ENCODE measurements around the gene DPF3. TPM values are rescaled to one million over a fixed set of nuclear protein-coding genes. Genes with fewer than 3 reads are reported as not detected.

Gene DPF3
- total and polyA plus RNA-seq, 2 of the 13 experiments (the other 11 are each of a cell fraction or from before 2014, with no cell fraction given), result 0.09 to 0.60 TPM

DNA sequence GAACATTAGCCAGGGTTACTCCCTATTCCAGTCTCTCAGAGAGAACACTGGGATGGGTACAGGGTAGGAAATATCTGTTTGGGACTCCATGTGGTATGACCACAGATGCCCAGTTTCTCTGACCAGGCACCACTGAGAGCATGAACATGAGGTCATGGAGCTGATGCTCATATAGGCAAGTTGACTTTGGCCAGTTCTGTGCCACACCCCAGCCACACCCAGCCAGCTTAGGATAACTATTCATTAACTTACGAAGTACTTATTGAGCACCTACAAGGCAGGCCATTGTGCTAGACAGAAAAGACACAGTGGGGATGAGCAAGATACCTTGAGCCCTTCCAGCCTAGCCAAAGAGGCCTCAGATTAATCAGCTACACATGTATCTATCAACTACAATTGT lies 262.5 kb downstream of the DPF3 start:
- ATAC-seq (no peak), DNase-seq (ENCODE audit: low spot score) (no peak), FAIRE-seq (no peak)
- Histone ChIP-seq H4K20me1 (ENCODE audit: insufficient read depth, low read length) (no peaks in the 10 kb centered on the region), H3K4me3 (replicated peaks in 1 of 3; ENCODE audit: insufficient read depth in 1 of 3, low read depth in 2 of 3, low read length in 3 of 3) (no peak overlapping the region), H2AFZ (ENCODE audit: low read length) (no peak overlapping the region), H3K9me3 (ENCODE audit: low read length) (no peaks in the 10 kb centered on the region), H3K4me2 (ENCODE audit: low read depth, low read length) (no peak overlapping the region), H3K36me3 (replicated peaks in 1 of 2; ENCODE audit: control insufficient read depth in 1 of 2, insufficient read depth in 2 of 2, low read length in 2 of 2) (no peaks in the 10 kb centered on the region), H3K27me3 (ENCODE audit: control insufficient read depth in 1 of 2, insufficient read depth in 2 of 2, low read length in 2 of 2) (no peaks in the 10 kb centered on the region), H3K27ac (ENCODE audit: extremely low read length, insufficient read depth, low read length) (no peak overlapping the region), H3K79me2 (ENCODE audit: insufficient read depth, low read length) (no peaks in the 10 kb centered on the region), H3K4me1 (ENCODE audit: insufficient read depth, low read length) (no peaks in the 10 kb centered on the region), H3K9ac (ENCODE audit: insufficient read depth, low read depth, low read length) (no peak overlapping the region)
- no TSS peak for BruUV-seq (replicated peaks)
- intact Hi-C loops (cut with micrococcal nuclease; ENCODE audit: unreplicated experiment), result no loop called here
- WGBS (ENCODE audit: low lambda C conversion rate), result 33% methylated on average over 1 of the region's 1 CpG
- in situ Hi-C loops (cut with HindIII; ENCODE audit: extremely low pct_ligation_motif_present, low pct_unique_long_range_greater_than_20kb), result no loop called here
- ChIA-PET POLR2A (no interaction called here), CTCF (ENCODE audit: low intra/inter-chr PET ratio, low total read pairs) (no interaction called here)
- TF ChIP-seq ZNF816 (CRISPR knock-in tag; IDR thresholded peaks at IDR 0.05; ENCODE audit: borderline replicate concordance), result no peak

DNA sequence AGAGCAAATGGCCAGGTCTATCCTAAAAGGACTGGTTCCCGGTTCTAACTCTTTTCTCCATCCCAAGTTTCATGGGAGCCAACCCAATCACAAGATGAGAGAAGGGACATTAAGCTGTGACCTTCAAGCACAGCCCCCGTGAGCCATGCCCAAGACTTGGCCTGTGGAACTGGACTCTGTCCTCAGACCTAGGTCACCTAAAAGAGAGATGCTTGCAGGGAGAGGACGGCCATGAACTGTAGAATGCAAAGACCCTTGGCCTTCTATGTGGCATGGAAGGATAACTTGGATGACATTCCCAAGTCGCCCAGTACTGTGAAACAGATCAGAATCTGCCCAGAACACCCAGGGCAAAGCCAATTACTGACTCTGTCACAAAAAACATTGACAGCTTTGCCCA lies 263.5 kb downstream of the DPF3 start:
- no peak for FAIRE-seq
- no peak for ATAC-seq
- H3K4me2 ChIP-seq (ENCODE audit: low read depth, low read length), result no peak overlapping the region
- CTCF ChIA-PET (ENCODE audit: low intra/inter-chr PET ratio, low total read pairs), result no interaction called here
- H3K9ac ChIP-seq (ENCODE audit: insufficient read depth, low read depth, low read length), result no peak overlapping the region
- H3K4me3 ChIP-seq (replicated peaks in 1 of 3; ENCODE audit: insufficient read depth in 1 of 3, low read depth in 2 of 3, low read length in 3 of 3), result no peak overlapping the region
- no peaks in the 10 kb centered on the region for H4K20me1 ChIP-seq (ENCODE audit: insufficient read depth, low read length)
- intact Hi-C loops (cut with micrococcal nuclease; ENCODE audit: unreplicated experiment) (no loop called here), in situ Hi-C loops (cut with HindIII; ENCODE audit: extremely low pct_ligation_motif_present, low pct_unique_long_range_greater_than_20kb) (no loop called here)
- 11% methylated on average over 3 of the region's 4 CpGs for WGBS (ENCODE audit: low lambda C conversion rate)
- no peaks in the 10 kb centered on the region for H3K36me3 ChIP-seq (replicated peaks in 1 of 2; ENCODE audit: control insufficient read depth in 1 of 2, insufficient read depth in 2 of 2, low read length in 2 of 2)
- no peaks in the 10 kb centered on the region for H3K9me3 ChIP-seq (ENCODE audit: low read length)
- POLR2A ChIA-PET, result no interaction called here
- no peaks in the 10 kb centered on the region for H3K79me2 ChIP-seq (ENCODE audit: insufficient read depth, low read length)
- no peaks in the 10 kb centered on the region for H3K4me1 ChIP-seq (ENCODE audit: insufficient read depth, low read length)
- no peak overlapping the region for H3K27ac ChIP-seq (ENCODE audit: extremely low read length, insufficient read depth, low read length)
- TF ChIP-seq ZNF329 (CRISPR knock-in tag; IDR thresholded peaks at IDR 0.05; ENCODE audit: low read depth) (no peak), ZNF720 (CRISPR knock-in tag; IDR thresholded peaks at IDR 0.05) (no peak), RBM22 (optimal IDR thresholded peaks at IDR 0.05; ENCODE audit: low read length) (no peak), HMG20B (CRISPR knock-in tag; conservative IDR thresholded peaks at IDR 0.05) (no peak), ZKSCAN1 (IDR thresholded peaks at IDR 0.05; ENCODE audit: low read length) (no peak)
- TF ChIP-seq, protein P1, sequence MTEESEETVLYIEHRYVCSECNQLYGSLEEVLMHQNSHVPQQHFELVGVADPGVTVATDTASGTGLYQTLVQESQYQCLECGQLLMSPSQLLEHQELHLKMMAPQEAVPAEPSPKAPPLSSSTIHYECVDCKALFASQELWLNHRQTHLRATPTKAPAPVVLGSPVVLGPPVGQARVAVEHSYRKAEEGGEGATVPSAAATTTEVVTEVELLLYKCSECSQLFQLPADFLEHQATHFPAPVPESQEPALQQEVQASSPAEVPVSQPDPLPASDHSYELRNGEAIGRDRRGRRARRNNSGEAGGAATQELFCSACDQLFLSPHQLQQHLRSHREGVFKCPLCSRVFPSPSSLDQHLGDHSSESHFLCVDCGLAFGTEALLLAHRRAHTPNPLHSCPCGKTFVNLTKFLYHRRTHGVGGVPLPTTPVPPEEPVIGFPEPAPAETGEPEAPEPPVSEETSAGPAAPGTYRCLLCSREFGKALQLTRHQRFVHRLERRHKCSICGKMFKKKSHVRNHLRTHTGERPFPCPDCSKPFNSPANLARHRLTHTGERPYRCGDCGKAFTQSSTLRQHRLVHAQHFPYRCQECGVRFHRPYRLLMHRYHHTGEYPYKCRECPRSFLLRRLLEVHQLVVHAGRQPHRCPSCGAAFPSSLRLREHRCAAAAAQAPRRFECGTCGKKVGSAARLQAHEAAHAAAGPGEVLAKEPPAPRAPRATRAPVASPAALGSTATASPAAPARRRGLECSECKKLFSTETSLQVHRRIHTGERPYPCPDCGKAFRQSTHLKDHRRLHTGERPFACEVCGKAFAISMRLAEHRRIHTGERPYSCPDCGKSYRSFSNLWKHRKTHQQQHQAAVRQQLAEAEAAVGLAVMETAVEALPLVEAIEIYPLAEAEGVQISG (CRISPR knock-in tag; IDR thresholded peaks at IDR 0.05), result no peak
- BruUV-seq (replicated peaks), result no TSS peak
- no peak overlapping the region for H2AFZ ChIP-seq (ENCODE audit: low read length)
- DNase-seq (ENCODE audit: low spot score), result no peak
- no peaks in the 10 kb centered on the region for H3K27me3 ChIP-seq (ENCODE audit: control insufficient read depth in 1 of 2, insufficient read depth in 2 of 2, low read length in 2 of 2)
